KMS-11 (cell line): Measurements from ENCODE around the gene DIAPH3.

ENCODE experiments used
- H2AFZ ChIP-seq: fragments of 200-600 bp; sonication (generic); 2 replicates; pipeline ENCODE4 v1.6.1; 2016; ENCODE audit warnings: antibody characterized with exemption, mixed run types, low read depth
- H3K27ac ChIP-seq: fragments of 200-600 bp; sonication (generic); 2 replicates; pipeline ENCODE4 v1.6.1; 2016; ENCODE audit warnings: mild to moderate bottlenecking, mixed run types
- H3K27me3 ChIP-seq: fragments of 200-600 bp; sonication (generic); 2 replicates; pipeline ENCODE4 v1.6.1; 2017; ENCODE audit warnings: mild to moderate bottlenecking, low read depth, mixed run types, moderate library complexity; ENCODE audit not compliant: insufficient read depth
- H3K36me3 ChIP-seq: fragments of 200-600 bp; sonication (generic); 2 replicates; pipeline ENCODE4 v1.6.1; 2017; ENCODE audit warnings: mild to moderate bottlenecking, mixed run types; ENCODE audit not compliant: insufficient read depth
- H3K4me1 ChIP-seq: fragments of 200-600 bp; sonication (generic); 2 replicates; pipeline ENCODE4 v1.6.1; 2016; ENCODE audit warnings: mild to moderate bottlenecking, low read depth, mixed run types; ENCODE audit not compliant: poor library complexity, severe bottlenecking
- H3K4me2 ChIP-seq: fragments of 200-600 bp; sonication (generic); 2 replicates; pipeline ENCODE4 v1.7.0; 2016; ENCODE audit warnings: mild to moderate bottlenecking, mixed run types
- H3K4me3 ChIP-seq: fragments of 200-600 bp; sonication (generic); IDR thresholded peaks from 2 replicates; pipeline ENCODE4 v1.6.1; 2017; ENCODE audit warnings: low read depth, low read length, mixed read lengths; ENCODE audit not compliant: insufficient read depth
- H3K79me2 ChIP-seq: fragments of 200-600 bp; sonication (generic); 2 replicates; pipeline ENCODE4 v1.6.1; 2016; ENCODE audit warnings: low read depth, mixed run types; ENCODE audit not compliant: insufficient read depth
- H3K9ac ChIP-seq: fragments of 200-600 bp; sonication (generic); 2 replicates; pipeline ENCODE4 v1.6.1; 2016; ENCODE audit warnings: mild to moderate bottlenecking, mixed run types
- H4K20me1 ChIP-seq: fragments of 200-600 bp; sonication (generic); 2 replicates; pipeline ENCODE4 v1.6.1; 2016; ENCODE audit warnings: mild to moderate bottlenecking, mixed run types; ENCODE audit not compliant: insufficient read depth
- CTCF ChIP-seq: fragments of 200-600 bp; sonication (generic); conservative IDR thresholded peaks from 2 replicates; pipeline ENCODE4 v1.6.1; 2017; ENCODE audit warnings: low read depth, mild to moderate bottlenecking, antibody characterized with exemption, low read length, moderate library complexity, mixed read lengths

The DIAPH3 gene

DNA sequence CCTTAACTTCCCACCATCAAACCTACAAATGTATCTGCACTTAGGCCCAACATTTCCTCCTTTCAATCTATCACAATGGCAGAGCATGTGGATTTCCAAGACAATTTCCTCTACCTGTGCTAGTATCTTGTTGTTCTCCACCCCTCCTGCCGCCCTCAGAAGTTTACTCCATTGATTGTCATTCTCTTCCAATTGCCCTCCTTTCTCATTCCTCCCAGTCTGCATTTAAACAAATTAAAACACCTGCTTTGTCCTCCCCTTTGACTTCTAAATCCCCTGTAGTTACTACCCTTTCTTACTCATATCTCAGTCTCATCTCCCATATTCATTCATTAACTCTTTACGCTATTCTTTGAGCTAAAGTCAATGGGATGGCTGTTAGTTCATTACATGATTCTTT lies 370.6 kb downstream of the DIAPH3 start:
- H3K79me2 ChIP-seq = no peaks in the 10 kb centered on the region
- no peaks in the 10 kb centered on the region for H3K4me1 ChIP-seq
- no peak overlapping the region for H3K9ac ChIP-seq
- H3K4me2 ChIP-seq = no peak overlapping the region
- no peak overlapping the region for H3K27ac ChIP-seq
- H2AFZ ChIP-seq = no peak overlapping the region
- no peak for TF ChIP-seq CTCF
- H3K36me3 ChIP-seq = no peaks in the 10 kb centered on the region
- no peaks in the 10 kb centered on the region for H3K27me3 ChIP-seq
- H3K4me3 ChIP-seq = no peak overlapping the region
- no peaks in the 10 kb centered on the region for H4K20me1 ChIP-seq

DNA sequence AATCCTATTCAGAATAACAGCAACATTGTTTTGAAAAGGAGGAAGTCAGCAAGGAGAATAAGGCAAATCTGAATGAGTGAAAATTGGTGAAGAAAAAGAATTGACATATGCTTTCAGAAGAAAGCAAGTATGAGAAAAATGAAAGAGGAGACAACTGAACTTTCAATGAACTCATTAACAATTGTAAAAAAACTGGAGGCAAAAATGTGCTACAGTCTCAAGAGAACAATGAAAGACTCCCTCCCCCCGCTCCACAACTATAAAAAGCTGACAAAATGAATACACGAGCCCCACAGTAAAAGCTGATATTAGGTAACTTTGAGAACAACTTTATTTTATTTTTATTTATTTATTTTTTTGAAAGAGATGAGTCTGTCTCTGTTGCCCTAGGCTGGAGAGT lies 373.1 kb downstream of the DIAPH3 start:
- Histone ChIP-seq H2AFZ (no peak overlapping the region), H3K27ac (no peak overlapping the region), H3K36me3 (no peaks in the 10 kb centered on the region), H3K79me2 (no peaks in the 10 kb centered on the region), H3K4me2 (no peak overlapping the region), H3K9ac (no peak overlapping the region), H3K4me3 (no peak overlapping the region), H3K27me3 (no peaks in the 10 kb centered on the region), H3K4me1 (no peaks in the 10 kb centered on the region), H4K20me1 (no peaks in the 10 kb centered on the region)
- TF ChIP-seq CTCF = no peak

DNA sequence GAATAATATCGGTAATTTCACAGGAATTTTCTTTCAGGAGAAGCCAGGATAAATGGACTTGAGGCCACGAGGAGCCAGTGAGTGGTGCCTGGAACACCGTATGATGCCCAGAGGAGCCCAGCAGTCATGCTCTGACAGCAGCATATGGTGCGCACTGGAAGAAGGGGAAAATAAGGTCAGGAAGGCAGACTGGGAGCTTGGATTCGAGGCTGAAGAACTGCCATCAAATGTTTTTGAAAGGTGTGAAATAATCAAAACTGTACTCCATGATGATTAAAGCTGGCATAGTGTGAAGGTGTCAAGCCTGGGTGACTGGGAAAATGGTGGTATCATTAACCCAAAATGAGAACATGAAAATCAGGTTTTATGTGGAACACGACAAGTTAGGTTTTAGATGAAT lies 374.2 kb downstream of the DIAPH3 start:
- no peak overlapping the region for H3K4me2 ChIP-seq
- H3K4me3 ChIP-seq = no peak overlapping the region
- H3K9ac ChIP-seq = no peak overlapping the region
- no peak for TF ChIP-seq CTCF
- no peak overlapping the region for H2AFZ ChIP-seq
- no peak overlapping the region for H3K27ac ChIP-seq
- H4K20me1 ChIP-seq = no peaks in the 10 kb centered on the region
- no peaks in the 10 kb centered on the region for H3K36me3 ChIP-seq
- no peaks in the 10 kb centered on the region for H3K27me3 ChIP-seq
- H3K4me1 ChIP-seq = no peaks in the 10 kb centered on the region
- H3K79me2 ChIP-seq = no peaks in the 10 kb centered on the region

DNA sequence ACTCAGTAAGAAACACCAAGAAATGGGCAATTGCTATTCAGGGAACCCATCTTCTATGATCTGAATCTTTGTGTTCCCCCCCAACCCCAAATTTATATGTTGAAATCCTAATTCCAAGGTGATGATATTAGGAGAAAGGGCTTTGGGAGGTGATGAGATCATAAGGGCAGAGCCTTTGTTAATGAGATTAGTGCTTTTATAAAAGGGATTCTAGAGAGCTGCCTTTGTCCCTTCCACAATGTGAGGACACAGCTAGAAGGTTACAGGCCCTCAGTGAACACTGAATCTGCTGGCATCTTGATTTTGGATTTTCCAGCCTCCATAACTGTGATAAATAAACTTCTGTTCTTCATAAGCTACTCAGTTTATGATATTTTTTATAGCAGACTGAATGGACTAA lies 376.0 kb downstream of the DIAPH3 start:
- no peaks in the 10 kb centered on the region for H3K4me1 ChIP-seq
- no peak overlapping the region for H3K9ac ChIP-seq
- H3K4me2 ChIP-seq = no peak overlapping the region
- no peaks in the 10 kb centered on the region for H3K36me3 ChIP-seq
- no peak overlapping the region for H2AFZ ChIP-seq
- H3K27ac ChIP-seq = no peak overlapping the region
- no peak for TF ChIP-seq CTCF
- H3K4me3 ChIP-seq = no peak overlapping the region
- H4K20me1 ChIP-seq = no peaks in the 10 kb centered on the region
- H3K27me3 ChIP-seq = no peaks in the 10 kb centered on the region
- no peaks in the 10 kb centered on the region for H3K79me2 ChIP-seq

- Histone ChIP-seq H3K79me2 (no peaks in the 10 kb centered on the region), H2AFZ (no peak overlapping the region), H3K4me1 (no peaks in the 10 kb centered on the region), H3K27me3 (no peaks in the 10 kb centered on the region), H3K9ac (no peak overlapping the region), H3K36me3 (no peaks in the 10 kb centered on the region), H4K20me1 (no peaks in the 10 kb centered on the region), H3K4me3 (no peak overlapping the region), H3K4me2 (no peak overlapping the region), H3K27ac (no peak overlapping the region)
- no peak for TF ChIP-seq CTCF
These were observed 381.0 kb downstream of the DIAPH3 start for GRCh38 chr13:59782696-59783095.
